Brain microvascular endothelial cell (primary cell): Measurements from ENCODE around the gene CPHXL.

Experiments
- DNase-seq: peaks from one replicate; pipeline ENCODE4 v3.0.0-alpha.2; 2020
- H3K27ac ChIP-seq: fragments of 250-450 bp; sonication (Bioruptor Pico); 2 replicates; pipeline ENCODE4 v1.5.1; 2020; ENCODE audit warnings: mild to moderate bottlenecking, moderate library complexity
- H3K27me3 ChIP-seq: fragments of 250-450 bp; sonication (Bioruptor Pico); replicated peaks from 2 replicates; pipeline ENCODE4 v1.5.1; 2020; ENCODE audit warnings: mild to moderate bottlenecking
- H3K36me3 ChIP-seq: fragments of 250-450 bp; sonication (Bioruptor Pico); replicated peaks from 2 replicates; pipeline ENCODE4 v1.5.1; 2020; ENCODE audit warnings: mild to moderate bottlenecking
- H3K4me3 ChIP-seq: 2 replicates; pipeline ENCODE4 v1.5.1; 2011; ENCODE audit warnings: low read depth, mild to moderate bottlenecking, control low read depth, low read length, moderate library complexity
- CTCF ChIP-seq: IDR thresholded peaks from 2 replicates; pipeline ENCODE4 v1.5.1; 2011; ENCODE audit warnings: low read depth, mild to moderate bottlenecking, moderate library complexity, low read length, control low read depth, inconsistent platforms; ENCODE audit errors: missing control alignments
- in situ Hi-C: cut with HindIII; loops from 2 replicates; pipeline ENCODE4 v1.10.0; 2017; ENCODE audit warnings: low sequenced_read_pairs, low pct_ligation_motif_present

The CPHXL gene

GRCh38 chr16:75676909-75677308, 49.4 kb downstream of the CPHXL start, which contains the start of gene CPHXL2:
Gene CPHXL2, minus strand, starts transcription at chr16:75677009. Its CDS starts 10 bp downstream, at chr16:75676999.
- Histone ChIP-seq H3K36me3 (no peaks in the 10 kb centered on the region), H3K27ac (no peak within 1 kb of the TSS), H3K4me3 (no peak within 1 kb of the TSS), H3K27me3 (no peaks in the 10 kb centered on the region)
- in situ Hi-C loops, result no loop called here
- TF ChIP-seq CTCF, result no peak
- no peak for DNase-seq

- Histone ChIP-seq H3K27me3 (no peaks in the 10 kb centered on the region), H3K36me3 (no peaks in the 10 kb centered on the region), H3K27ac (no peak overlapping the region), H3K4me3 (no peak overlapping the region)
- in situ Hi-C loops, result no loop called here
- no peak for DNase-seq
- TF ChIP-seq CTCF, result no peak
These were observed 58.8 kb downstream of the CPHXL start for GRCh38 chr16:75667503-75667902.
